HG03025 (cell line): ENCODE measurements around the gene APOL5.

ENCODE experiments used
- ATAC-seq: cut with Tn5 transposase; IDR thresholded peaks from one replicate; pipeline ENCODE4 v1.9.1; 2021; ENCODE audit warnings: mild to moderate bottlenecking, moderate library complexity; ENCODE audit not compliant: unreplicated experiment, low FRiP score

APOL5 gene

DNA sequence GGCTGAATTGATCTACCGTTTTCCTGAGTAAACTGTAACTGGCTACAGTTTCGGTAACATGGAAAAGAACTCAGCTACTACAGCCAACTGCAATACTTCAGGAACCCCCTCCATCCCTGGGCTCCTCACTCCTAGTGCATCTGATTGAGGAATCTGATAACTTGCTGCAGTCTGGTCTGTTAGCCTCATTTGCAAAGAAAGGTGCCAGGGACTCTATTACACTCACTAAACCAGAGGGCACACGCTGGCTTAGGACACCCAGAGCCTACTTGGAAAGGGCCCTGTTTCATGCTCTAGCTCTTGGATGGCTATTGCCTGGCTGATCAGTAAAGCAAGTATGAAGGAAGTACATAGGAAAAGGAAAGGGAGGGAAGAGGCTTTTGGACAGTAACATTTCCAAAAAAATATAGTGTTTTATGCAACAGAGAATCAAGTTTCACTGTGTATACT is 22.3 kb downstream of the APOL5 start:
- no peak for ATAC-seq

DNA sequence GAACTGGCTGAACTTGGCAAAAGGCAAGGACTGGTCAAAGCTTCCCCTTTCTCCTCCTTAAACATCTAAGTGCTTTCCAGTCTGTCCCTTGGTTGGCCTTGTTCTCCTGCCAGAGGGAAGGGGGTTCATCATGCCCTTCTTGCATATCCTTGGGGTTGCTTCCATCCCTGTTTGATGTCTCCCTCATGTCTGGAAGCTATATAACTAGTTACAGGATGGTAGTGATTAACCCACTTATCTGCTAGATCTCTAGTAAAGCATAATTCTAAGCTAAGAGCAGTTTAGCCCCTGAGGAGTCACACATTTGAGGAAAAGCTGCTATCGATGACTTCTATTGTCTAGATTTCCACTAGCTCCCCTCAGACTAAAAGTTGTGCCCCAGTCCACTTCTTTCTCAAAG is 22.9 kb downstream of the APOL5 start:
- no peak for ATAC-seq

DNA sequence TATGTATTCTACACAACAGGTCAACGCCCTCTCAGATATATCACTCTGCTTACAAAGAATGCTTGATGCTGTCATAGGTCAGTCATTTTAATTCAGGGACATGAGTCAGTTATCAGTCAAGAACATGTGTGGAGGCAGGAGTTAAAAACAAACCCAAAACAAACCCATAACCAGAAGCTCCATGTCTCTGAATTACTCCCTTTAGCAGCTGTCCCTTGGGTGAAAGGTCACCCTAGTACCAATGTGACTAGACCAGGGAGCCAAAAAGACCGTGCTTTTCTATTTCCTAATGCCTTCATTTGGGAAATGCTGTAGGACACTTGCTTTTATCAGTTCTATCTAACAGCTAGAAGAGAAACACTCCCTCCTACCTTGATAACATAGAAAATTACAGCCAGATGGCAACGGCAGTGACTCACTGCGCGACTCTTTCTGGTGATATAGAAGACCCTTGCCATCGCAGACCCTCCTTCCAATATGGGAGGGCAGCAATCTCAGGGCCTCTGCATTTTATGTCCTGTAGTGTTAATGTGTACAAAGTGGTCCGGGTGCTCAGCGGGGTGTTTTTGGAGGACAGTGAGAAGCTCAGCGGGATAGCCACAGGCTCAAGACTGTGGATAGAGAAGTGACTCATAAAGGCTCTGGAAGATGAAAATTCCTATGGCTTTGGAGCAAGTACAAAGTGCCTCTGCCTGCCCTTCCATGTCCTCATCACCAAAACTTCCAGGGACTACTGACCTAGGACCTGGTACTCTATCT is 24.8 kb downstream of the APOL5 start:
- ATAC-seq: no peak

DNA sequence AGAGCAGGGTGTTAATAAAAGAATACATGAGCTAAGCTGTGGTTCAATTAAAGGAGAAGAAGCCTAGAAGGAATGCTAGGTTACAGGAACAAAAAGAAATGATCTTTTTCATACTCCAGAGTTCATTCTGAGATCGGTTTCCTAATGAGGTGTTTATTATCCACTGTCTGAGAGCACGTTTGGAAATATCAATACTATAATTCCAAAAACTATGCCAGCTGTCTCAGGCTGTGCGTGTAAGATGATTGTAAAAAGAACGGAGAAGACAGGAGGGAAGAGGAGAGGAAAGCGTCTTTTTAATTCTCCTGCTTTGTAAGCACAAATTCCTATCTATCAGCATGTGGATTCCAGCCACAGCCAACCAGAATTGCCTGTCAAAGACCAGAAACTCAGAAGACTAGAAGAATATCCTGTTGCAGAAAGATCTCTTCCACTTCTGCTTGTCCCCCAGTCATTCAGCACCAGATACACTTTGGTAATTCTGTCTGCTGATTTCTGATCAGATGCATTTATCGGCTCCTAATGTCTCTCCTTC is 25.7 kb downstream of the APOL5 start:
- no peak for ATAC-seq

DNA sequence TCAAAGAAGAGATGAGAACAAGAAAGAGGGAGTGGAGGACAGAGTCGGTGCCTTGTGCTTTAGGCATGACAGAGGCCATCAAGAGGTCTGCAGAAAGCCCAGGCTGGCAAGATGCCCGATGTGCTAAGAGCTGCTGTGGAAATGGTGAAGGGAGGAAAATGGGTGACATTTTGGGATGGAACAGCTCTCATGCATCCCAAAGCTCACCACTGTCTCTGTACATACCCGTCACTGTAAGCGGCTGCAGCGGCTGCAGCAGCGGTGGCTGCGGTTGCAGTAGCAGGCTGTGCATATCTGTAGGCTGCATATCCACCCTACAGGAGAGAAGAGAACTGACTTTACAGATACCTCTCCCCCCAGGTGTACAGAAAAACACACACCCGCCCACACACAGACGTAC is 28.6 kb downstream of the APOL5 start:
- ATAC-seq: no peak

DNA sequence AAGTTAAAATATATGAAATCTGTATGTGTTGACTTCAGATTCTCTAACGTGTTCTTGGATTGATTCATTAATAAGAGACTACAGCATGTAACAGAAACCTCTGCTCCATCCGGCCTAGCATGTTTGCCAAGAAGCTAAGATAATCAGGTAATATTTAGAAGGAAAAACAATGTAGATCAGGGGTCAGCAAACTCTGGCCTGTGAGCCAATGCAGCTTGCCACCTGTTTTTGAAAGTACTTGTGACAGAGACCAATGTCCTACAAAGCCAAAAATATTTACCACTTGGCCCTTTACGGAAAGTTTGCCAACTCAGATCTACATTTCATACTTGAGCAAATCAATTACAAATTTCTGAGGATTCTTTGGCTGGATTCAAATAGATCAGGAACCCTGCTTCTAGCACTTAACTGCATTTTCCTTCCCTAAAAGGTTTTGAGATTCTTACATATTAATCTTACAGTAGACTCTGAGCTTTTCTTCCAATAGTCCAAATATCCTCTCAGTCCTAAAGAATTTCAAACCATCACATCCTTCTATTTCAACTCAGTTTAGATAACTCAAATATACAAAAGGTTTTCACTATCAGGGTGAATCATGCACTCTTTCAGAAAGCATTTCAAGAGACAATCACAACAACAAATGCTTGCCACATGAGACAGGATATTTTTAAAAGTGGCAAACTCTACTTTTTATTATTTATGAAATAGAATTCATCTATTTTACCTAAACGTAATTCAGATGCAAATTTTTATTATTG is 29.5 kb downstream of the APOL5 start:
- no peak for ATAC-seq

DNA sequence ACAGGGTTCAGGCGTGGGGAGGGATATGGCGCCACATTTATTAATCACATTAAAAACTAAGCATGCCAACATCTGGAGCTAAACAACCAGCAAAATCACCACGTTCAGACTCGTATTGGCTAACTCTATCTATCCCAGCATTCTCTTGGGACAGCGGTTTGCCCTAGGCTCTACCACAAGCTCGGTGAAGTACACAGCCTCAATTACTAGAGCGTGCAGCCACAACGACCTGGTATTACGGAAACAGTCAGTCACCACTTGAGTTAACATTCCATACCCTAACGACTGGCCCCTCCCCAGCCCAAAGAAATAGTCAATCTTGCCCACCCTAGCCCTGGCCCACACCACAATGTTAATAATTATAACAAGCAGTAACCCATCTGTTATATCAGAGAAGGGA is 32.1 kb downstream of the APOL5 start:
- no peak for ATAC-seq

DNA sequence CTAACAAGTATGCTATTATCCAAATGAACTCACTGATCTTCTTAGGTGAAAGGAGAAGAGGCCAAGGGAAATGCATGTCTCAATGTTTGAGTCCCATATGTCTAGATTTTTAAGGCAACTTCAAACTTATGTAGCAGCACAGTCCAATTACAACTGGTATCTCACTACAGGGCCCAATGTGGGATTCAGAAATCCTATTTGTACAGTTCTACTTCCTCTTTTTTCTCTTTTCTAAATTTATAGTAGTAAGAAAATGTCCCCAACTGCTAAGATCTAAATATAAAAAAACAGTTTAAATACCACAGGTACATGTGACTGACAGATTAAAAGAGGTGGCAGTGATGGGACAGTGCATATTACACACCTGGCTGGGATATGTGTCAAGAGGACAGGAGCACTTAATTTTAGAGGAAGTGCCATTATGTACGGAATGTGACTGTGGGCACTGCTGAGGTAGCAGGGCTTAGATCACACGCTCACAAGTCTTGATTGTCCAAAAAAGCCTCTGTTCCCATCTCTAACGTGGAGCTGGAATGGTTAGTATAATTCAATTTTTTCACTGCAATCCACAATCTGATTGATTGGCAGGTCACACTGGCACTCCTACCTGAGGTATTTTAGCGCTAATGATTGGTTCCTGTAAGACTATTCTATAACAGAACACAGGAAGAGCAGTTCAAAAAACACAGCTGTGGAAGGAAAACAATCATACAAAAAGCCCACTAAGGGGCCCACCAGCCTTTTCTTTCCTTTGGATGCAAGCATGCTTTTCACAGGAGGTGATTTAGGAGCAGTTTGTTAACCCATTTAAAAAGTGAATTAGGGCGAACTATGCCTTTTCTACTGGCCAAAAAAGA is 34.6 kb downstream of the APOL5 start:
- ATAC-seq: no peak

DNA sequence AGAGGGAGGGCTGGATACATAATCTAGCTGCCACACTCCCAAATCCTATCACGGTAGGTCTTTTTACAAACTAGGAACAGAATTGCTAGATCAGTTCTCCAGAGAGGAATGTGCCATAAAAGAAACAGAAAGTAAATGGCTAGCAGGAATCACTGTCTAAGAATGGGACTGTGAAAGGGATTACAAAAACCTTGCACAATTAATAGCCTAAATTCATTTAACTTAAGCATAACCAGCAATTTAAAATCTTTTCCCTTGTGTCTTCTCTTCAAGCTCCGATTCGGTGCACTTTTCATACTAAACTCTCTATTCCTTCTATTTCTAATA is 35.2 kb downstream of the APOL5 start:
- ATAC-seq: no peak

DNA sequence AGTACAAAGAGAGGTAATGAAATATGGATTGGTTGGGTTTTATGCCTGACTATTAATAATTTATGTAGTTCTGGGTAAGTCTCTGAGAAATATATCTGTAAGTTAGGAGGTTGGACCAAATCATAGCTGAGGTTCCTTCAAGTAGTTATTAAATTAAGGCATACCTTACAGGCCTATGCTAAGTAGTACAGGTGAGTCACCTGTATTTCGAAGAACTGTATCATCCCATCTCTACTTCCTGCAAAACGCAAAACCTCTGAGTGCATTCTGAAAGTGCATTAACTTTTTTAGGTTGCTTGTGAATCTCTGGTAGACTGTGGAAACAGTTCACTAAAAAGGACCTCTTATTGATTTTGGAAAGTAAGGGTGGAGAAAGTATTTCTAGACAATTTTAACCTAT is 37.1 kb downstream of the APOL5 start:
- no peak for ATAC-seq

DNA sequence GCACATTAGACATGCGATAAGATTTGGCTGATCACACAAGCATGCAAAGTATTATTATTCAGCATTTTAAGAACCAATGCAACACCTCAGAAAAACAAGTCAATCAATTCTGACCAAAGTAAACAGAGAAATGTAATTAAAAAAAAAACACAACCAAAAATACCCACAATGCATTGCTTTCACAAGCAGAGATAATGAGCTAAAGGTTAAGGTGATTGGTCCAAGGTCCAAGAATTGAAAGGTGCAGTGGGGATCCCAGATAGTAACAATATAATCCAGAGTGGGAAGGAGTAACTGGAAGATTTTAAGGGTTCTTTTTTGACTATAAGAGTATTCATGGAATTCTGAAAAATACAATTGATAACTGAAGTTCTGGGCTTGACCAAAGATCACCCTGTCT is 39.0 kb downstream of the APOL5 start:
- ATAC-seq: no peak

DNA sequence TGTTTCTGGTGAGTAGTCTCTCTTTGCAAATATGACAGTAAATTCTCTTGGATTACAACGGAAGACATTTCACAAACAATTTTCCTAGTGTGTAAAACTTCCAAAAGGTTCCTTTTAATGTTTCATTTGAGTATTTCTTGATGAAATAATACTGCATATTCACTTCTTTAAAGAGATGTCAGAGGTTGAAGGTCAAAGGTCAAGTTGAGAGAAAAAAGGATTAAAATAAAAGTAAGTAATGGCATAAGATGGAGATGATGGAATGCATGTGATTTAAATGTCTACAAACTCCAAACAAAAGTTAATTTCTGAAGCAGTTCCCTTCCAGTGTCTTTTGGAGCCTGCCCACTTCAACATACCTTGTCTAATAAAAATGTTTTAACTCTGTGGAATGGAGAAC is 40.7 kb downstream of the APOL5 start:
- no peak for ATAC-seq

DNA sequence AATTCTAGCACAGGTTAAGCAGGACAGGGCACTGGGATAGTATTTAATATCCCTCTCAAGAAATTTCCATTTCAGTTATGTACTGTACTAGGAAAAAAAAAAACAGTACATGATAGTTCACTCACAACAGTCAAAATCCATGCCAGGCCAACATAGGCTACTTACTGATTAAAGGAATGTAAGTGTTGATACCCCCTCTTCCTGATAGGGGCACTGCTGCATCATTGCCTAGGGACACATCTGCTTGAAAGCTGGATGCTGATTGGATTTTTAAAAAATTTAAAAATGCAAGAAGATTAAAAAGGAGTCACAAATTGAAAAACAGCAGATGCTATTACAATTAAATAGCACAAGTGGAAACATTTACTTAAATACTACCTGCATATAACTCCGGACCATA is 43.4 kb downstream of the APOL5 start:
- no peak for ATAC-seq

DNA sequence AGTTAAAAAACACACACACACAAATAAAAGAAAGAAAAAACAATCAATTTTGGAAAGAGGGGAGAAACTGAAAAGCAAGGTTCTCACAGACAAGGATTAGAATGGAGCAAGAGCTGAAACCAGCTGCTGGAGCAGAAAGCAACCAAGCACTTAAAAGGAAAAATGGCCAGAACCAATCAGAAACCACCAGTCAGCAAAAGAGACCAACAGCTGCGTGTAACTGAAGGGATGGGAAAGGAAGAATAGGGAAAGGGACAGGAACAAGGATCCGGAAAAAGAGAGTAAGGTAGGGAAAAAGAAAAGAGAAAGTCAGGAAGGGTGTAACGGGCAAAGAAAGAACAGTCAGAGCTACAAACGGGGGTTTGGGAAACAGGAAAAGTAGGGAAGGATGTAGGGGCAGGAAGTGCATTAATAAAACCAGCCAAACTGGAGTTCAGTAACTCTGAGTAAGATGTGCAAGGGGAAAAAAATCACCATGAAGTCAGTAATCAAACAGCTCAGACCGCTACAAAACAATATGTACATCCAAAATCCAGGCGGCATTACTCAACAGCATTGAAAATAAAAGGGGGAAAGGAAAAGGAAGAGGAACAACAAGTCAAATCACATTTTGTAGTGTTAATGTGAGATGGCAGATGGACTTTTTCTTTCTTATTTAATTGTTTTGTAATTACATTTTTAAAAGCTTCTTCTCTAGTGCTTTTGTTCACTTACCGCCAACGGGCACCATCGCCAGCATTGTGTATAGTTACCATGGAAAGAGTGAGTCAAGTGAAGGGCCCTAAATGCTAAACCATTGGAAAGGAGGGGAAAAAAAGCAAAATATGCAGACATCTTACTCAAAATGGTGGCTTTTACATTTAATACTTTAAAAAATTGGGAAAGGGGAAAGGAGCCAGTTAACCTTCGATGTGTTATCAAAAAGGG is 49.2 kb downstream of the APOL5 start:
- no peak for ATAC-seq

DNA sequence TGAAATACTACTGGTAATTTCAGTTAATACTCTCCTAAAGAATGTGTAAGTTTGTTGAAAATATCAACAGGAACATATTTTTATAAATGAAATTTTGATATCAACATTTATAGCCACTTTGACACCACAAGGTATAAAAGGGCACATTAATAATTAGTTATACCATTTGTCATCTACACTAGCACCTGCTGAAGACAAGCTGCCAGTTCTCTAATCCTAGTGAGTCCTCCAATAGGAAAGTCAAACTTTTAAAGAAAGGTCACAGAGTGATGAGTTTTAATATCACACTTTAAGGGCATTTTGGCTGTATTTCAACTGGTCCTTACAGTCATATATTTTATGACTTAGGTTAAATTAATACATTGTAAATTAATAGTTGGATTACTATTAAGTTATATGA is 52.3 kb downstream of the APOL5 start:
- ATAC-seq: no peak

DNA sequence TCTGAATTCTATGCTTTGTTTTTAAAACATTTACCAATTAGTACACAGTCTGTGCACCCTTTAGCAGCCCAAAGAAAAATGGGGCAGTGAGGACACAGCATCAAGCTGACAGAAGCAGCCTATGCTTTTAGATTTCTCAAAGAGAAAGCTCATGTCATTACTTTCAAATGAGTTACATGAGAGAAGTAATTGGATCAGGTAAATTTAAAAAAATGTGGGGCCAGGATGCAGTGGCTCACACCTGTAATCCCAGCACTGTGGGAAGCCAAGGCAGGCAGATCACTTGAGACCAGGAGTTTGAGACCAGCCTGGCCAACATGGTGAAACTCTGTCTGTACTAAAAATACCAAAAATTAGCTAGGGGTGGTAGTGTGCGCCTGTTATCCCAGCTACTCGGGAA is 57.7 kb downstream of the APOL5 start:
- no peak for ATAC-seq

DNA sequence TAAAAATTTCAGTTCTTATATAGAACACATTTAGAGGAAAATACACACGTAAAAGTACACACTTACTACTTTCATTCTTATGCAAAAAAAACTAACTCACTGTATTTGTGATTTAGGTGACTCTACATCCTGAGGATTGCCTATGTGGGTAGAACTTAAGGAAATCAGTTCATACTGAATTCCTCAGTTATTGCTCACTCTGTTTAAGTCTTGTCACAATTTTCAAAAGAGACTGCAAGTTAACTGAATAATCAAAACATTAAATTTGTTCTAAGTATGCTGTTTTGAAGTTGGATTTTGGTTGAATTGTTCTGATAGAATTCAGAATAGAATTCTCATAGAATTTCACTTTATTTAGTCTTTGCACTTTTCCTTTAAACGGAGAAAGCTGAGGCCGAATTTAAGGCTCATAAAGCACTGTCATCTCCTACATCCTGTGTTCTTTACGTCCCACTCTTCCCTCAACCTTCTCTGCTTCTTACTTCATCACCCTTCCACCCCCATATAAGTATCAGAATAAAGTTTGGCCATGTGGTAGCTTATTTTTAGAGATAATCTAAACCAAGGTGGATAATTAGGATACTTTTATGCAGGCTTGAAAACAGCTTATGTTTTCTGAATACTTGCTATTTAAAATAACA is 59.8 kb downstream of the APOL5 start:
- ATAC-seq: no peak
